Coronary artery (tissue), 2 donors: ENCODE measurements around the gene KRTAP12-1.

Source experiments
- DNase-seq: peaks from one replicate; pipeline ENCODE4 v3.0.0-alpha.2; 2017; ENCODE audit warnings: low spot score
- H3K27ac ChIP-seq, 2 donors: fragments of 200-600 bp; sonication (generic); one replicate each; pipeline ENCODE4 v1.5.1; 2016 to 2019
- H3K4me3 ChIP-seq: fragments of 200-600 bp; sonication (generic); 2 replicates; pipeline ENCODE4 v1.5.1; 2016; ENCODE audit warnings: mild to moderate bottlenecking, moderate library complexity
- CTCF ChIP-seq: fragments of 200-600 bp; sonication (generic); IDR thresholded peaks from one replicate; pipeline ENCODE4 v1.5.1; 2019; ENCODE audit warnings: antibody characterized with exemption

KRTAP12-1 gene, protein sequence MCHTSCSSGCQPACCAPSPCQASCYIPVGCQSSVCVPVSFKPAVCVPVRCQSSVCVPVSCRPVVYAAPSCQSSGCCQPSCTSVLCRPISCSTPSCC

DNA sequence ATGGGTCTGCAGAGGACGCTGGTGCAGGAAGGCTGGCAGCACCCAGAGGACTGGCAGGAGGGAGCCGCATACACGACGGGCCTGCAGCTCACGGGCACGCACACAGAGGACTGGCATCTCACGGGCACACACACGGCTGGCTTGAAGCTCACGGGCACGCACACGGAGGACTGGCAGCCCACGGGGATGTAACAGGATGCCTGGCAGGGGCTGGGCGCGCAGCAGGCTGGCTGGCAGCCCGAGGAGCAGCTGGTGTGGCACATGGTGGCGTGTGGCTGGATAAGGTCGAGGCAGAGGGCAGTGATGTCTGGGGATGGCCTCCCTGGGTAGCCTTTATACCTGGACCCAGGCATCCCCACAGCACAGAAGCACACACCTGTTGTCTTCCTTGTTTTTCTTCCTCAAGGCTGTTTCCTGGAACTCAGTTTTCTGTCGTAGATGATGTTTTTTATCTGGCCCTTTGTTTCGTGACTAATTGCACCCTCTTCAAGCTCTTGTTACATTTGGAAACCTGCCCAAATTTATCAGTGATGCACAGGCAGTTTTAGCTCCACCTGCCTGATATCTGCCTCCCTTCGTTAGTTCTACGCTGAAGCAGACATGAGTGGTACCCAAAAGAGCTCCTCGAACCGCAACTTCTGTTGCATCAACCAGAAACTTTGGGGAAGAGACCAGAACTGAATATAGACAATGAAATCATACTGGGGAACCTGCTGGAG is at the start of gene KRTAP12-1:
Gene KRTAP12-1, minus strand, starts transcription at position 303 of the 719 bp plus-strand sequence. Its CDS starts 40 bp downstream, at position 263.
- H3K4me3 ChIP-seq: no peak within 1 kb of the TSS
- no peak within 1 kb of the TSS for H3K27ac ChIP-seq
- peak; percentile 46 for DNase-seq
- TF ChIP-seq CTCF: no peak

- DNase-seq: no peak
- no peak for TF ChIP-seq CTCF
- Histone ChIP-seq H3K4me3 (no peak overlapping the region), H3K27ac (no peak overlapping the region)
Measured at GRCh38 chr21:44730951-44731579, 49.1 kb upstream of the KRTAP12-1 start.

GRCh38 chr21:44730028-44730395 is 48.0 kb upstream of the KRTAP12-1 start:
- no peak for TF ChIP-seq CTCF
- no peak for DNase-seq

DNA sequence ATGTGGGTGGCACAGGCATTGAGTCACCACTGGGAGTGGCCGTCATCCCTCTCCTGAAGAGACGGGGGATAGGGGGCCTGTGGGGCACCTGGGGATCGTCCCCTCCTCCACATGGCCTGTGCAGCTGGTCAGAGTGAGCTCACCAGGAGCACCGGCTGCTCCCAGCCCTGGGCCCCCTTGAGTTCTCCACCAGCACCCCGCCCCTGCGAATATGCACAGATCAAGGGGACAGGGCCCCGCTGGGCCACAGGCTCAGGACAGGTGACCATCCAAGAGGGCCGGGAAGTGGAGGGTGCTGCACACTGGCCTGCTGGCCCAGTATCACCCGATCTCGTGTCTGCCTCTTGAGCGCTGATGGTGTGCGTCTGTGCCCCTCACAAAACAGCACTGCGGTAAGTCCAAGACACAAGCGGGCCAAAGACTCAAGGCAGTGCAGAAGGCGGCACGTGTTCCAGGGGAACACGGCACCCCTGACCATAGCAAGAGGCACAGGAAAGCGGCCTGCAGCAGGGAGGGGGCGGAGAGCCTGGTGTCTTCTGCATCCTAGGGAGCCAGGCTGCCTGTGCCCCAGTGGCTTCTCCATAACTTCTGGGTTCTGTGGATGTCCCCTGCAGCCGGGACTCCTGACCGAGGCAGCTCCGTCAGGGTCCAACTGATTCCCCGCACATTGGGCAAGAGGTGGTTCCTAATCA is 47.5 kb upstream of the KRTAP12-1 start:
- TF ChIP-seq CTCF: no peak
- H3K4me3 ChIP-seq: no peak overlapping the region
- no peak overlapping the region for H3K27ac ChIP-seq
- DNase-seq: no peak

More at GRCh38 chr21:44730028-44730395, 48.0 kb upstream of the KRTAP12-1 start:
- H3K4me3 ChIP-seq: no peak overlapping the region
- no peak overlapping the region for H3K27ac ChIP-seq

- Histone ChIP-seq H3K27ac (no peak overlapping the region), H3K4me3 (no peak overlapping the region)
- no peak for TF ChIP-seq CTCF
- no peak for DNase-seq
Measured at GRCh38 chr21:44728716-44729115, 46.8 kb upstream of the KRTAP12-1 start.

DNA sequence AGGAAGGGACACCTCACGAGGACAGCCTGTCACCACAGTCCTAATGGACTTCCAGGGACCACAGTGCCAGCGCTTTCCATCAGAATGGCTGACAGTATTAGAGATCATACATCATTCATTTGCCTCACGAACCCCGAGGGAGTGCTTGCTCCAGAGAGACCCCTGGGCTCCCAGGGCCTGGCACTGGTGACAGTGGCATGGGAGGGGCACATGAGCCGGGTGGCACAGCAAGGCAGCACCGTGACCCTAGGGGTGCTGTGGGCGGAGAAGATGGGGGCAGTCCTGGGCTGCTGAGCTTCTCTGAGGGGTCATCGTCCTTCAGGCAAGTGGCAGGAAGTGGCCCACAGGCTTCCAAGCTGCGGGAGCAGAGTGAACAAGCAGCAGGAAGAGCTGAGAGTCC is 45.8 kb upstream of the KRTAP12-1 start:
- DNase-seq: no peak
- no peak overlapping the region for H3K27ac ChIP-seq
- TF ChIP-seq CTCF: no peak
- H3K4me3 ChIP-seq: no peak overlapping the region
